C4-2B (cell line): ENCODE data around the gene CHPT1.

ENCODE experiments used
- CTCF ChIP-seq: fragments of 450-650 bp; conservative IDR thresholded peaks from 2 replicates; pipeline ENCODE4 v1.5.1; 2017; ENCODE audit warnings: mild to moderate bottlenecking
- ZFX ChIP-seq: fragments of 450-650 bp; IDR thresholded peaks from 2 replicates; pipeline ENCODE4 v1.6.1; 2017

- TF ChIP-seq CTCF (no peak), ZFX (no peak)
These were observed 25.6 kb upstream of the CHPT1 start for GRCh38 chr12:101671833-101672232.
